ENCODE measurements around the gene SLC7A1.
"Not testable (repeated sequence)": the region's sequence is repeated elsewhere in the genome, so short reads cannot be mapped to it uniquely, and the experiment has no call there.

Gene SLC7A1
- long read RNA-seq, donor 1, full-length matches to known transcripts: 2 of 2 reads
- long read RNA-seq, donor 1, partial matches to known transcripts: 0 of 2 reads
- long read RNA-seq, donor 1, other reads (novel, unspliced or antisense): 0 of 2 reads
- long read RNA-seq, donor 2: 0 reads
- long read RNA-seq, donor 3: 0 reads
- long read RNA-seq, donor 4: 0 reads
- long read RNA-seq, donor 5, full-length matches to known transcripts: 1 of 1 reads
- long read RNA-seq, donor 5, partial matches to known transcripts: 0 of 1 reads
- long read RNA-seq, donor 5, other reads (novel, unspliced or antisense): 0 of 1 reads
- long read RNA-seq, donor 6: 0 reads
- long read RNA-seq, donor 7, full-length matches to known transcripts: 5 of 5 reads
- long read RNA-seq, donor 7, partial matches to known transcripts: 0 of 5 reads
- long read RNA-seq, donor 7, other reads (novel, unspliced or antisense): 0 of 5 reads
- long read RNA-seq, donor 8, full-length matches to known transcripts: 3 of 3 reads
- long read RNA-seq, donor 8, partial matches to known transcripts: 0 of 3 reads
- long read RNA-seq, donor 8, other reads (novel, unspliced or antisense): 0 of 3 reads

GRCh38 chr13:29595380-29596063 lies at the start of gene SLC7A1:
Gene SLC7A1 (minus strand): TSS chr13:29595688. CDS start chr13:29536188, 59,500 bp downstream.
- peak; percentile 78 for DNase-seq

GRCh38 chr13:29640665-29641064 lies 45.2 kb upstream of the SLC7A1 start:
- DNase-seq: no peak

GRCh38 chr13:29636831-29637230 lies 41.3 kb upstream of the SLC7A1 start:
- DNase-seq: not testable (repeated sequence)

- DNase-seq: no peak
Observed at GRCh38 chr13:29624997-29625396, 29.5 kb upstream of the SLC7A1 start.

- no peak for DNase-seq
Observed at GRCh38 chr13:29621841-29622240, 26.4 kb upstream of the SLC7A1 start.

- no peak for DNase-seq
Observed at GRCh38 chr13:29621051-29621800, 25.7 kb upstream of the SLC7A1 start.

- DNase-seq: no peak
Observed at GRCh38 chr13:29619995-29620394, 24.5 kb upstream of the SLC7A1 start.

- no peak for DNase-seq
Observed at GRCh38 chr13:29613101-29613500, 17.6 kb upstream of the SLC7A1 start.

- DNase-seq: no peak
Observed at GRCh38 chr13:29607465-29607864, 12.0 kb upstream of the SLC7A1 start.

GRCh38 chr13:29605860-29606526 lies 10.5 kb upstream of the SLC7A1 start:
- no peak for DNase-seq

- DNase-seq: no peak
Observed at GRCh38 chr13:29598321-29598720, 2.8 kb upstream of the SLC7A1 start.

- no peak for DNase-seq
Observed at GRCh38 chr13:29597706-29598105, 2.2 kb upstream of the SLC7A1 start.

GRCh38 chr13:29597246-29597645 lies 1.8 kb upstream of the SLC7A1 start:
- DNase-seq: no peak

- no peak for DNase-seq
Observed at GRCh38 chr13:29596064-29596418, 553 bp upstream of the SLC7A1 start.

- peak; percentile 82 for DNase-seq
Observed at GRCh38 chr13:29594710-29595379, 643 bp downstream of the SLC7A1 start.

GRCh38 chr13:29594303-29594709 lies 1.2 kb downstream of the SLC7A1 start:
- no peak for DNase-seq

GRCh38 chr13:29593605-29594297 lies 1.7 kb downstream of the SLC7A1 start:
- DNase-seq: no peak

- DNase-seq: no peak
Observed at GRCh38 chr13:29591310-29591709, 4.2 kb downstream of the SLC7A1 start.

- no peak for DNase-seq
Observed at GRCh38 chr13:29589967-29590366, 5.5 kb downstream of the SLC7A1 start.

GRCh38 chr13:29589234-29589633 lies 6.3 kb downstream of the SLC7A1 start:
- DNase-seq: no peak

- no peak for DNase-seq
Observed at GRCh38 chr13:29587645-29588044, 7.8 kb downstream of the SLC7A1 start.
